NOMO-1 (cell line): Measurements from ENCODE around the gene RABGAP1.

Source experiments
- DNase-seq, 2 experiments: peaks; one replicate each; lab custom pipeline; 2025; ENCODE audit not compliant: unreplicated experiment in 2 of 2; lab: John Stamatoyannopoulos, UW

Gene RABGAP1

GRCh38 chr9:123074628-123075027, 133.8 kb downstream of the RABGAP1 start:
- no peak for DNase-seq

GRCh38 chr9:123080444-123080843, 139.6 kb downstream of the RABGAP1 start:
- no peak for DNase-seq

DNA sequence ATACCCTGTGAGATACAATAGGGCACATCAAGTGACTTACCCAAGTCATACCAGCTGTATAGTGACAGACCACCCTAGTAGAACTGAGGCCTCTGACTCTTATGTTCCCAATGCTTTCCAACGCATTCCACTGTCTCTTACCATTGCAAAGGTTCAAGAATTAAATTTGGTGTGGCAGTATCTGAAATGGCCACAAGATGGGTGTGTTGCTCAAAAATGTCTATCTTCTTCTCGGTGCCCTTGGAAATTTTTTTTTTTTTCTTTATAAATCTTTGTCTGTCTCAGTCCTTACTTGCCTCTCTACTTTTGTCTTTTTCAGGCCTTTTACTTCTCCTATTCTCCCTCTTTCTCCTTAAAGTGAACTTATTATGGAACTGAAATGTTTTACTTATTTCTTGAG, 141.0 kb downstream of the RABGAP1 start:
- DNase-seq: peak; percentile 5 to 25

DNA sequence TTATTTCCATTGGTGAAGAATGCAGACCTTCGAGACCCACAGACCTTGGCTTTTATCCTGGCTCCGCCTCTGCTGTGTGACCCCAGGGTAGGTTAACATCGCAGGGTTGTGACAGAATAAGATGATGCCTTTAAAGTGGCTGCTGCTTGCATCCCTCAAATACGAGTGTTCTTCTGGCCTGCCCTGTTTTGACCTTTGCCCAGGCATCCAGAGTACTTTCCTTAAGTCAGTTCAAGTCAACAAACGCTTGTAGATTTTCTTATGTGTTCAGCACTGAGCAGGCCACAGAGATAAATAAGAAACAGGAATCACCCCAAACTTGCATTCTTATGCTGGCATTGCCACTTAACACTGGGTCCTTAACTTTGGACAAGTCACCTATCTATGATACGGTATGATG, 142.9 kb downstream of the RABGAP1 start:
- DNase-seq: no peak

- DNase-seq: no peak
Measured at GRCh38 chr9:123084256-123084655, 143.4 kb downstream of the RABGAP1 start.

DNA sequence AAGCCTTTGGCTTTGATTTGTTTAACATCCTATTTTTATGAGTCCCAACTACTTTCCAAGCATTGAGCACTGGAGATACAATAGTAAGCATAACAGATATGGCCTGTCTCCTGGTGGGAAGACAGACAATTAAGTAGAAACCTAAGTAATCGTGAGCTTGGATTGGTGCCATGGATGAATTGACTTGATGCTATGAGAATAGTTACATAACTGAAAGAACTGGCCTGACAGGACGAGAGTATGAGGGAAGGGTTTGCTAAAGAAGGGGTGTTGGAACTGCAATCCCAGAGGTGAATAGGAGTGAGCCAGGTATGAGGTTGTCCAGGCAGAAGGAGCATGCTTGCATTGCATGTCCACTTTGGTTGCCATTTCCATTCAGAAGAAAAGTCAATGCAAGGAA, 145.1 kb downstream of the RABGAP1 start:
- DNase-seq: no peak

- DNase-seq: no peak
Measured at GRCh38 chr9:123087359-123087888, 146.6 kb downstream of the RABGAP1 start.

- DNase-seq: no peak
Measured at GRCh38 chr9:123089040-123089439, 148.2 kb downstream of the RABGAP1 start.

DNA sequence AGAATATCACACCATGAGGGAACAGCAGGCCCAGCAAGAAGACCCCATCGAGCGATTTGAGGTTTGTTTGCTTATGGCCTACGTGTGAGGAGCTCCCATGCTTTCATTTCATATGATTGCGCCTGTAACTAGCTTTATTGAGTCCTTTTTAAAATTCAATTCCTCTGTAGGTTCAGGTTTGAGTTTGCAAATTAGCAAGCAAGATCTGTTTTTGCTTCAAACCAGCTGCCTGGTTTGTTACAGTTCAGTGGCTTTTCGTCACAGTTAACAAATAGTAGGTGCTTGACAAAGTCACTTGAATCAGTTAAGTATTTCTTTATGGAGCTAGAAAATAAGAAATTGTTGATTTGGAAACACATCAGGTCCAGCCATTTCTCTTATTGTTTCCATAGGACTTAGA, 149.0 kb downstream of the RABGAP1 start:
- DNase-seq: no peak

- no peak for DNase-seq
Measured at GRCh38 chr9:123090198-123090896, 149.5 kb downstream of the RABGAP1 start.

DNA sequence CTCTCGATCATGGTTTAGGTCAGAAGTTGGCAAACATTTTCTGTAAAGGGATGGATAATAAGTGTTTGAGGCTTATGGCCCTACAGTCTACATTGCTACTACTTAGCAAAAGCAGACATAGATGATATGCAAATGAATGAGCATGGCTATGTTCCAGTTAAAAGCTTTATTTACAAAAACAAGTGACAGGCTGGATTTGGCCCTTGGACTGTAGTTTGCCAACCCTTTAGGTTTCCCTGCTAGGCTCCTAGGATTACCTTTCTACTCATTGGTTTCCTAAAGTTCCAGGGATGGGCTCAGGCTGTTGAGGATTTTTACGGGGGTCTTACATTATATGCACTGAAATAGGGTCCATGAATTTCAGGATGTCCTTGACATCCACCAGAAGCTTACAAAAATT, 150.1 kb downstream of the RABGAP1 start:
- DNase-seq: no peak

- no peak for DNase-seq
Measured at GRCh38 chr9:123091459-123091858, 150.6 kb downstream of the RABGAP1 start.

DNA sequence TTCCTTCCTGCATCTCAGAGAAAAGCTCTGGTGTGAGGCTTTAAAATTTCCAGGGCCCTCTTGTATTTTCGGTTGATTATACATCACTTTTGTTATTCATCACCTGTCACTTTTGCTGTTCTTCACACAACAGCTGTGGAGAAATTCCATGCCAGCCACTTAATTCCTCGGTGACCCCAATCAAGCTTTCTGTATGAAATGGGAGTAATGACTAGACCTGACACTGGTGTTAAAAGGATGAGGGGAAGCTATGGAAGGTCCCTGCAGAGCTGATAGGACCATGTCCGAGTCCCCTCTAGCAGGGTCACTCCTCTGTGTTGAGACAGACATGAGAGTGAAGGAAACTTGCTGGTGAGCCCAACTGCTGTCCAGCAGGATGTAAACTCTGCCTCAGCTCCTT, 152.3 kb downstream of the RABGAP1 start:
- no peak for DNase-seq

DNA sequence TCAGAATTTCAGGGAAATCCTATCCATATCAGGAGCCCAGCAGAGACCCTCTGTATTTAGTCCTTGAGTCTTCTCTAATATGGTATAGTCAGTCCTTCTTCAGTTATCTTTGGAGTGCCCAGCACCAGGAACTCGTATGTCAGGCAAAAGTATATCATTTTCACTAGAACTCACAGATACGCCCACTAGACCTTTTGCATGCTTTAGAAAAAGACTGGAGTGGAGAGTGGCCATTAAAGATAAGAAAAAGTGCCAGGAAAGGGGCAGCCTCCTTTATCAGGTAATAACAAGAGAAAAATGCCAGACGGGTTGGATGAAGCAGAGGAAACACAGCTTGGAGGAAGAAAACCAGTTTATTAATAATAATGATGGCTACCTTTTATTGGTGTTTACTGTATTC, 156.2 kb downstream of the RABGAP1 start:
- no peak for DNase-seq

DNA sequence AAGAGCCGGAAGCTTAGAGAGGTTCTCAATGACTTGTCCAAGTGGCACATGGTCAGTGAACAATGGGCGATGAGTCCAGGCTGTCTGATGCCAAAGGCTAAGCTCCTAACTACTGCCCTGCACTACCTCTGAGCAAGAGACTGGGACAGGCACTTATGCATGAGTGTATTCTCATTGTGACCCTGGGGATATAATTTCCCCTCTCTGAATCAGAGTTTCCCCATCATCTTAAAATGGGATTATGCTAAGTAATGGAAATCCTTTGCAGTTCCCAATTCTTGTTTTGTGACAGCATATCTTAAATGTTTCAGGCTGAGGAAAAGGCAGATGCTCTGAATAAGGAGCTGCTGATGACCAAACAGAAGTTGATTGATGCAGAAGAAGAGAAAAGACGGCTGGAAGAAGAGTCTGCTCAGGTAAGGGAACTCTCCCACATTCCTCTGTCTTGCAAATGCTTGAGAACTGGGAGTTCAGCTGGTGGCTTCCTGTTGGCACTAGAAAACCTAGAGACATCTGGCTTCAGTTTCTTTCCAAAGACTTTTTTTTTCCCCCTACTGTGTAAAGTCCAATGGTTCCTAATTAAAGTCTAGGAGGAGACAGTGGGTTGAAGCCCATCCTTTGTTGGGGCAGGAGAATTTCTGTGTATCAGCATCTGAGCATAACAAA, 156.7 kb downstream of the RABGAP1 start:
- no peak for DNase-seq

GRCh38 chr9:123098096-123098459, 157.3 kb downstream of the RABGAP1 start:
- no peak for DNase-seq

- DNase-seq: no peak
Measured at GRCh38 chr9:123099042-123099441, 158.2 kb downstream of the RABGAP1 start.

DNA sequence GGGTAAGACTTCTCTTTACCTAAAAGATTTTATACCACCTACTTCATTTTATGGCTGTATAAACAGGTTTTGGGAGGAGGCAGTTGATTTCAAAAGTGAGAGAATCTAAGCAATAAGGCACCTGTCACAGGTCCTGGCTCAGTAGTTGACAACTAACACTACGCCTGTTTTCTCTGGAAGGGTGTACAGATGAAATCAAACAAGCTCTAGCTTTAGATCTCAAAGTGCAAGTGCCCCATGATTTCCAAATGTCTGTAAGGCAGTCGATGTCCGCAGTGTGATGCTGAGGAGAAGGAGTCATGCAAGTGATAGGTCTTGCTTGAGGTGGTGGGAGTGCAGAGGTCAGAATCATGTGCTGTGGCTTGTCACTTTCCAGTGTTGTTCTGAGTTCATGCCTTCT, 158.7 kb downstream of the RABGAP1 start:
- no peak for DNase-seq

DNA sequence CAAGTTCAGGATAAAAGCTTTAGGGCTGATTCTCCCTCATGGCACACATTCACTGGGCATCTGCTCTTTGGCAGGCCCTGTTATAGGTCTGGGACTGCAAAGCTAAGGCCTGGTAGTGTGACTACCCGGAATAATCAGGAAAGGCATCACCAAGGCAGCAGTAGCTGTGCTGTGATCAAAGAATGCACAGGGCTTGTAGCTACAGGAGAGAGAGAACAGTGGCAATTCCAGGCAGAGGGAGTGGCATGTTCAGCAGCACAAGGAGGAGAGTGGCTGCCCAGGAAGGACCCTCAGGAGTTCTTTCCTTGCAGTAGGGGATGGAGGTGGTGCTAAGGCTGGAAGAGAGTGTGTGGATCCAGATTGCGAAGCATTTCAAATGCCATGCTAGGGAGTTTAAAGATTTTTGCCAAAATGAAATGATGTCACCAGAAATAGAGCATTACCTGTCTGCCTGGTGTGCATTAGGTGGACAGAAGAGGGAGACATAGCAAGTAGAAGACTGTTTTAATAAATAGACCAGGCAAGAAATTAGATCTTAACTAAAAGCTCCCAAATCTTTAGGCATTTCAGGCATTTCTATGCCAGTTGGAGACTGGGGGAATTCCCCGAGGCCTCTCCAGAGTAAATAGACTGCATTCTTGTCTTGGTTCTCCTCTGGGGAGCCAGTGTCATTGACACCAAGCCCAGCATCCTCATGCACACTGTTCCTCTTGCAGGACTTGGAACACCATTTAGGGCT, 161.7 kb downstream of the RABGAP1 start:
- no peak for DNase-seq

DNA sequence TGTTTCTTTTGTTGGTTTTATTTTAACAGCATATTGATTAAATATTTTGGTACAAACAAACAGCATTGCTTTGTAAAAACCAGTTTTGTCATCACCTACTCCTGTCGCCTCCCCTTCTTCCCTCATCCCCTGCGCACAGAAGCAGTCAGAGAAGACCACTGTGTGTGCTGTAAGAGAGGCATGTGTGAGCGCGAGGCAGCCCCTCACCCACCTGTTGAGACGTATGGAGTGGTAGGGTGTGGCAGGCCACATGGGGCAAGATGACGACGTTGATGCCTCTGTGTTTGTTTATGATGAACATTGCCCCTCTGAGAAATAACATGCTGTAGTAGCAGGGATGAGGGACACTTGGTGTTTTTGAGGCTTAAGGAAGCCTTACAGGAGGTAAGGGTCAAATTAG, 164.0 kb downstream of the RABGAP1 start:
- no peak for DNase-seq

DNA sequence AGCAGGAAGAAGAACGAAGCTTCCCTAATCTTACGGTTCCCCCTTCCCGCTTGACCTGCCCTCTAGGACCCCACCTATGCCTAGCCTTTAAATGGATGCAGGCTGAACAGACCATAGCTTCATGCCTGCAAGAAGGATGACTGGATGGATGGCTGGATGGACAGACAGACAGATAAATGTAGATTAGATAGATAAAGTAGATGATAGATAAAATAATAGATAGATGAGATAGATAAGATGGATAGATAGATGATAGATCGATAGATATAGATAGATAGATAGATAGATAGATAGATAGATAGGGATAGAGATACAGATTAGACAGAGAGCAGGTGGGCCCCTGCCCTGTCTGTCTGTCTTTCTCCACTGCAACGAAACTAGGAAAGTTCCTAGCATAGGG, 164.7 kb downstream of the RABGAP1 start:
- no peak for DNase-seq
